Cardiac septum (tissue), 1 donor: ENCODE measurements around the gene PKP1. TPM values are rescaled to one million over a fixed set of nuclear protein-coding genes. Genes with fewer than 3 reads are reported as not detected.
"Not testable (repeated sequence)": the region's sequence is repeated elsewhere in the genome, so short reads cannot be mapped to it uniquely, and the experiment has no call there.

Experiments
- DNase-seq: peaks from one replicate; pipeline ENCODE4 v3.0.0-alpha.2; 2020; ENCODE audit warnings: low spot score
- intact Hi-C: fragments of 100-400 bp; cut with DNase I; formaldehyde crosslinking; loops from one replicate; pipeline ENCODE4 v1.14.0; 2022
- long read RNA-seq: library from polyadenylated mRNA; unstranded; transcript quantifications from one replicate; pipeline ENCODE4 v2.0.0, GENCODE V29; 2021
- total RNA-seq: library from RNA; stranded (reverse); fragmentation: NEBNext Ultra II Directional; extraction: Animal tissue kit (Norgen Biotek cat#: 25700); gene quantifications from one replicate; pipeline ENCODE4 v1.2.1, GENCODE V29; 2021
- donor health status: DM: no; HTN: no; CAD: no.

Gene PKP1
- total RNA-seq = 0.16 TPM
- long read RNA-seq = 0 reads

DNA sequence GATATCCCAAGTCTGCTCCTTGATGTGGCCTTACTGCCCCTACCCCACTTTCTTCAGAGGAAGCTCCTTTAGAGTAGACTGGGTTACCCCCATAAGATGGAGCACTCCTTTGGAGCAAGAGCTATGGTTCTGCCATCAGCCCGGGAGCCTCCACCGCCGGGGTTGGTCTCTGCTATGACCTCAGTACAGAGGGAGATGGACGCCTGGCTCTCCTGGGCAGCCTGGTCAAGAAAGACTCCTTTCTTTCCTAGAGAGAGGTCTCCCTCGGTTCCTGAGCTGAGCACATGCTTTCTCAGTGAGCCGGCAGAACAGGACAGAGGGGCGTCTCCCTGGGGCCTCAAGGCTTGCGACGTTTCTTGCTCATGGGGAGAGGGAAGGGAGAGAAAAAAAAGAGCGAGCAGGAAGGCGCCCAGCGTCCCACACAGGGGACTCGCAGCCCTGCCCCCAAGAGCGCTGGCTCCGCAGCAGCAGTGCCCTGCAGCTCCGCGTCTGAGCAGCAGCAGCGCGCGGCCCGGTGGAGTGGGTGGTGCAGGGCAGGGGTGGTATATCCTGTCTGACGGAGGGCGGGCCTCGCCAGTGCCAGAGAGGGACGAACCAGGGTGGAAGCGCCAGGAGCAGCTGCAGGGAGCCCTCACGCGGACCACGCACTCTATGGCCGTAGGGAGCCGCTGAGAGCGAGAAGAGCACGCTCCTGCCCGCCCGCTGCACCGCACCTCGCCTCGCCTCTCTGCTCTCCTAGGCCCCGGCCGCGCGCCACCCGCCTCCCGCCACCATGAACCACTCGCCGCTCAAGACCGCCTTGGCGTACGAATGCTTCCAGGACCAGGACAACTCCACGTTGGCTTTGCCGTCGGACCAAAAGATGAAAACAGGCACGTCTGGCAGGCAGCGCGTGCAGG is at the start of gene PKP1:
PKP1 (plus strand) TSS at position 576 of the 899 bp plus-strand sequence; CDS start at position 773, 197 bp downstream.
- intact Hi-C loops = no loop called here
- no peak for DNase-seq

DNA sequence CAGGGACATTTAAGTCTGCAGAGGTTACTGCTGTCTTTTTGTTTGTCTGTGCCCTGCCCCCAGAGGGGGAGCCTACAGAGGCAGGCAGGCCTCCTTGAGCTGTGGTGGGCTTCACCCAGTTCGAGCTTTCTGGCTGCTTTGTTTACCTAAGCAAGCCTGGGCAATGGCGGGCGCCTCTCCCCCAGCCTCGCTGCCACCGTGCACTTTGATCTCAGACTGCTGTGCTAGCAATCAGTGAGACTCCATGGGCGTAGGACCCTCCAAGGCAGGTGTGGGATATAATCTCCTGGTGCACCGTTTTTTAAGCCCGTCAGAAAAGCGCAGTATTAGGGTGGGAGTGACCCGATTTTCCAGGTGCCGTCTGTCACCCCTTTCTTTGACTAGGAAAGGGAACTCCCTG is 43.7 kb upstream of the PKP1 start:
- peak; percentile 12 for DNase-seq
- intact Hi-C loops = not testable (repeated sequence)

DNA sequence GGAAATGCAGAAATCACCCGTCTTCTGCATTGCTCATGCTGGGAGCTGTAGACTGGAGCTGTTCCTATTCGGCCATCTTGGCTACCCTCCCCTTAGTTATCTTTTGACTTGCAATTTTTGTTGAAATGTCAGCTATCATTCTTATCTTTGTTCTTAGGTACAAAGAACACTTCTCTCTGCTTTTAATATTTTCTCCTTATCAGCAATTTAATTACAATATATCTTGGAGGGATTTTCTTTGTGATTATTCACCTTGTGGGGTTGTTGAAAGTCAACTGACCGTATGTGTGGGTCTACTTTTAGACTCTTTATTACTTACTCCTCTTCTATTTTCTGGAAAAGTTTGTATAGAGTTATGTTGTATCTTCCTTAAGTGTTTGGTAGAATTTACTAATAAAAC is 43.1 kb upstream of the PKP1 start:
- peak; percentile 6 for DNase-seq
- intact Hi-C loops = no loop called here

- intact Hi-C loops = no loop called here
- DNase-seq = no peak
Observed at GRCh38 chr1:201241736-201242135, 41.6 kb upstream of the PKP1 start.

DNA sequence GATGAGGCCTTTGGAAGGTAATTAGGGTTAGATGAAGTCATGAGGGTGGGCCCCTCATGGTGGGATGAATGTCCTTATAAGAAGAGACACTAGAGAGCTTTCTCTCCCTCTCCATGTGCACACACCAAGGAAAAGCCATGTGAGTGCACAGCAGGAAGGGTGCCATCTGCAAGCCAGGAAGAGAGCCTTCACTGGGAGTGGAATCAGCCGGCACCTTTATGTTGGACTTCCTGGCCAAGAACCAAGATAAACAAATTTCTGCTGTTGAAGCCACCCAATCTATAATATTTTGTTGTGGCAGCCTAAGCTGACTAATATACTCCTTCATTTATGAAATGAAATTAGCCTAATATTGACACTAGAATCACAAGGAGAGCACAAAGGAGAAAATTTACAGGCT is 38.2 kb upstream of the PKP1 start:
- DNase-seq = no peak
- intact Hi-C loops = no loop called here

DNA sequence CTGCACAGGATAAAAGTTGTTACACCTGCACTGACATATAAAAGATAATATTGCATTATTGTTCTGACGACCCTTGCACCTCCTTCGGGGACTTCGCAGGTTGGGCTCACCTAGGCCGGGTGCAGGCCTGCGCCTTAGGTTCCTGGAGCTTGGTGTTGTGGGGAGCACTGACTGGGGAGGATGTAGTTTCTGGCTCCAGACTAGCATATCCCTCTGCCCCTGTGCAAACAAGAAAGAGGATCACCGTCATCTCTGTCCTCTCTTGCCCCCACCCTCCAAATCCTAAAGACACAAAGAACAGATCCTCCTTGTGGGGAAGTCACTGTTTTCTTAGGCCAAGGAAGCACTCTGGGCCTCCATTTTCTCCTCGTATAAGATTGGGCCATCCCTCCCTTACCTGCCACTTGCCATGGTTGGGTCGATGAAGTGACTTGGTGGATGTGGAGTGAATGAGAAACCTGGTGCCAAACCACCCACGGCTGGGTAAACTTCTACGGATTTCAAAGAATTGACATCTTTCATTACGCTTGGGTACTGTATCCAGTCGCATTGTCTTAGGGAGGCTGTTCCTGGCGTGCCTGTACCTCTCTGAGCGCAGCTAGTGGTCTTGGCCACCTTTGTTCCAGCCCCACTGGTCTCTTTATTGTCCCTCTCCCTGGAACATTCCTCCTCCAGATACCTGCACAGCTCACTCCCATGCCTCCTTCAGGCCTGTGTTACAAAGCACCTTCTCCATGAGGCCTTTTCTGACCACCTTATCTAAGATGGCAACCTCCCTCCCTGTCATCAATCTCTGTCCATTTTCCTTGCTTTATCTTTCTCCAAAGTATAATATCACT is 34.4 kb upstream of the PKP1 start:
- DNase-seq = no peak
- intact Hi-C loops = no loop called here

DNA sequence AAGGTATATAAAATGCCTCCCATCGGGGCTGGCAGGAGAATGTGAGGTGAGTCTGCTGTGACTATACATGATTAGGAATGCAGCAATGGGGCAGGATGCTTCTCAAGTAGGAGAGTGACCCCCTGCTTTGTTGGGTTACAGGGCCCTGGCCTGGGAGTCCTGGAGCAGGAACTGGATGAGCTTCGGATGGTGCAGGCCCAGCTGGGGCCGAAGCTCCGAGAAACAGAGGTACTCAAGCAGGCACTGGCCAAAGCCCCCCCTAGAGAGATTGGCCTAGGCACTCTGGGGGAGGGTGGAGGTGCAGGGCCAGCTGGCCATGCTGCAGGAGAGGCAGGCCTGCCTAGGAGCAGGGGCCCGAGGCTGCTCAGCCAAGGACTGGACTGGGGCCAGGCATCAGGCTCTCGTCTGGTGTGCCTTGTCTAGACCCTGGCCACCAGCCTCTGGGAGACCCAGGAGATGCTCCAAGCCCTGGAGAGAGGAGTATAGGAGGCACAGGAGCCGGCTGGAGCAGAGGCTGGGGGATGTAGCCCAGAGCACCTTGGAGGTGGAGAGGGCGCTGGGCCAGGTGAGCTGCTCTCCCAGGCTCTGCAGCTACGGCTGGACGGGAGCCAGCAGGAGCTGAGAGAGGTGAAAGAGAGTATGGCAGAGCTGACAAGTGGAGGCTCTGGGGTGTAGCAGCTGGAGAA is 32.8 kb upstream of the PKP1 start:
- intact Hi-C loops = no loop called here
- DNase-seq = no peak

- intact Hi-C loops = no loop called here
- no peak for DNase-seq
Observed at GRCh38 chr1:201251411-201251810, 31.9 kb upstream of the PKP1 start.

DNA sequence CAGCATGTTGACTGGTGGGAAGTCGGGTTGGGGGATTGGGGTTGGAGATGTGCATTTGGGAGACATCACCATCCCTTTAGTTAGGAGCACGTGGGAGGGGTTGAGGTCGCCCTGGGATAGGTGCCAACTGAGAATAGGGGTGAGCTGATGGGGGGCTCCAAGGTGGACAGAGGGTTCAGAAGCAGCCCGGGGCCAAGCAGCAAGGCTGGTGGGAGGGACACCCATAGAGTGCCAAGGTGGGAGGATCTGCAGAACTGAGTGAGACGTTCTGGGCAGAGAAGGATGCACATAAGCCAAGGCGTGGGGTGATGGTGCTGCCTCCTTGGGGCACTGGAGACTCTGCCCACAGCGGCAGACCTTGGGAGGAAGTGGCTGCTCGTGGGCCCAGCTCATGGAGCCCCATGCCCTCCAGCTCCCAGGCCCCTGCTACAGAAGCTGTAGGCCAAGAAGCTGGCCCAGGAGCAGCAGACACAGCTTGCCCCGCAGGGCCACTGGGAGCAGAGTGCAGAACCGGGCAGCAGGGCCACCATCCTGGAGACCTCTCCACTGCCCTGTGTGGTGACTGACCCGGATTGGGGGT is 31.4 kb upstream of the PKP1 start:
- DNase-seq = no peak
- intact Hi-C loops = no loop called here

DNA sequence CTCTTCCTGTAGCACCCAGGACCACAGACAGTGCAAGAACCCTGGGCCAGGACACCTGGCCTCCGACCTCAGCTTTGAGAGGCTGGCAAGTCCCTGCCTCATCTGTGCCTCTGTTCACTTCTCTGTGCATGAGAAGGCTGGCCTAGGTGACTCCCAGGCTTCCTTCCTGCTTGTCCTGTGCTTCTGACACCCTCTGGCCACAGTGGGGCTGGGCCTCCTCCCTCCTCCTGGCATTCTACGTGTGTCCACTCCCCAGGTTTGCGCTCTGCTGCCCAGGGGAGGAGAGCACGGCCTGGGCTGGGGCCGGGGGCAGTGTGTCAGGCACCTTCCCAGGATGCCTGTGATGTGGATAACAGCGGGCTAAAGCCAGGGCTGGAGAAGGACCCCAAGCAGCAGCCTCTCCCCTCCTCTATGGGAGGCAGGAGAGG is 30.3 kb upstream of the PKP1 start:
- no peak for DNase-seq
- intact Hi-C loops = no loop called here

GRCh38 chr1:201253411-201253810 is 29.9 kb upstream of the PKP1 start:
- intact Hi-C loops = no loop called here

GRCh38 chr1:201253906-201254624 is 29.2 kb upstream of the PKP1 start:
- no peak for DNase-seq
- intact Hi-C loops = loop anchor here (1.0 to 2.0 kb wide), 2 partner anchors 91 to 107 kb away; no protein-coding TSS in a partner anchor

More at GRCh38 chr1:201253411-201253810, 29.9 kb upstream of the PKP1 start:
- DNase-seq = no peak

DNA sequence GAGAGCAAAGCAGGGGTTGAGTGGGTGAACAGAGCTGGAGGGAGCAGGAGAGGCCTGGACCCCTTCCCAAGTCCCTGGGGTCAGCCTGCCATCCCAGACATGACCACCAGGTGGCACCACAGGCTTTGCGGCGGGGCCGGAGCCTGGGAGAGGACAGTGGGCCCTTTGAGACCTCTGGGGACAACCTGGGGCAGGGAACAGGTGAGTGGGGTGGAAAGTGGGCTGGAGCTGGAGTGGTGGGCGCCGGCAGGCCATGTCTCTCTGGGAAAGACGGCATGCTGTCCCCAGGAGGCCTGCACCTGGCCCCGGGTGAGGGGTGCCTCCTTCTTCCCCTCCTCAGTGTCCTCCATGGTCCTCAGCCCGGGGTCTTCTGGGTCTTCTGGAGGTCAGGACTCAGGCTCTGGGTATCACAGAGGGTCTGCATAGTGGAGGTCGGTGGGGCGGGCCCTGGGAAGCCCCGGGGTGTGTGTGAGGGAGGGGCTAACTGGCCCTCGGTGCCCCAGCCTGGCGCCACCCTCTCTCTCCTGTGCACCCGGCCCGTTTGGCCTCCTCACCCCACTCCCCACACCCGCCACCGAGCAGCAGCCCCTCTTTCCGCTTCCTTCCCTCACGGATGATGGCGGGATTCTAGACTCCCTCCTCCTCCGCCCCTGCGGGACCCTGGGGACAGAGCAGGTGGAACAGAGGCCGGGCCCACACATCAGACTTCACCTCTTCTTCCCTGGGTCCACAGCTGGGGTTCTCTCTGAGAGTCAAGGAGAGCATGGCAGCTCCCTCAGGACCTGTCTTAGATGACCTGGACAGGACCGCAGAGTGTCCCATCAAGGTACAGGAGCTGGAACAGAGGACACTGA is 28.5 kb upstream of the PKP1 start:
- intact Hi-C loops = loop anchor here (1.0 to 2.0 kb wide), 2 partner anchors 90 to 106 kb away; no protein-coding TSS in a partner anchor
- no peak for DNase-seq

GRCh38 chr1:201255479-201256362 is 27.6 kb upstream of the PKP1 start:
- no peak for DNase-seq
- intact Hi-C loops = loop anchor here (2.0 kb wide), 1 partner anchor 105 kb away; no protein-coding TSS in a partner anchor

DNA sequence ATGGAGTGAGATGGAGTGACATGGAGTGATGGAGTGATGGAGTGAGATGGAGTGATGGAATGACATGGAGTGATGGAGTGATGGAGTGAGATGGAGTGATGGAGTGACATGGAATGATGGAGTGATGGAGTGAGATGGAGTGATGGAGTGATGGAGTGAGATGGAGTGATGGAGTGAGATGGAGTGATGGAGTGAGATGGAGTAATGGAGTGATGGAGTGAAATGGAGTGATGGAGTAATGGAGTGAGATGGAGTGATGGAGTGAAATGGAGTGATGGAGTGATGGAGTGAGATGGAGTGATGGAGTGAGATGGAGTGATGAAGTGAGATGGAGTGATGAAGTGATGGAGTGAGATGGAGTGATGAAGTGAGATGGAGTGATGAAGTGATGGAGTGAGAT is 25.2 kb upstream of the PKP1 start:
- intact Hi-C loops, DNase-seq: not testable (repeated sequence)

DNA sequence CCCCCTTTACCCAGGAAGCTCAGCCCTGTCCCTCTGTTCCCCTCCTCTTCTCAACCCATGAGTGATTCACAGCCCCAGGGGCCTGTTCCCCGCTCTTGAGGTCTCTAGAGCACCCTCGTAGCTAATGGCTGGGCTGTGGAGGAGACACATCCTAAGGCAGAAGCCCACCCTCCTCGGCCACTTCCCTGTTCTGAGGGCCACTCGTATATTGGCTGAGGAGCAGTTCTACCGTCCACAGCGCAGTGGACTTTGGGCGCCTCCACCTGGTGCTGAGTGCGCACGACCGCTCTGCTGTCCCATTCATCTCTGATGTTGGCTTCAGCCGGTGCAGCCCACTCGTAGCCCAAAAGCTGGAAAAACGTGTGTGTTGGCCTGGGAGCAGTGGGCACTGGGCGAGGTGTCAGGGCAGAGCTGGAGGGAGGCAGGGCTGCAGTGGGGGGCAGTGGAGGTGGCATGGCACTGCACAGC is 24.5 kb upstream of the PKP1 start:
- intact Hi-C loops = no loop called here
- DNase-seq = no peak
